Kidney (tissue), 14 donors: ENCODE measurements around the gene GFOD1. TPM values are rescaled to one million over a fixed set of nuclear protein-coding genes. Genes with fewer than 3 reads are reported as not detected.

ENCODE experiments used
- DNase-seq, 5 donors: peaks; one replicate each; pipeline ENCODE4 v3.0.0-alpha.2; 2013 to 2020
- FAIRE-seq: peaks from 2 replicates; lab custom pipeline; 2012; peaks lifted over from hg19 to GRCh38; lab: Jason Lieb, UNC
- H3K27ac ChIP-seq, 2 donors: one replicate each; pipeline ENCODE4 v1.7.0; 2013; ENCODE audit warnings: low read depth in 2 of 2, low read length in 2 of 2, inconsistent platforms in 1 of 2
- H3K27me3 ChIP-seq: one replicate; pipeline ENCODE4 v1.7.1; 2013; ENCODE audit warnings: low read length, inconsistent platforms; ENCODE audit not compliant: control insufficient read depth, insufficient read depth
- H3K36me3 ChIP-seq, 3 donors: one replicate each; pipeline versions ENCODE4 v1.7.0 to v1.7.1; 2013; ENCODE audit warnings: low read length in 3 of 3, control low read depth in 1 of 3, inconsistent platforms in 1 of 3; ENCODE audit not compliant: insufficient read depth in 3 of 3, control insufficient read depth in 2 of 3
- H3K4me1 ChIP-seq, 3 donors: one replicate each; pipeline versions ENCODE4 v1.7.0 to v1.7.1; 2013; ENCODE audit warnings: low read length in 3 of 3, inconsistent platforms in 1 of 3, low read depth in 1 of 3; ENCODE audit not compliant: control insufficient read depth in 2 of 3, insufficient read depth in 2 of 3
- H3K4me3 ChIP-seq, 3 donors: one replicate each; pipeline versions ENCODE4 v1.7.0 to v1.8.1; 2013; ENCODE audit warnings: low read length in 3 of 3, control low read depth in 1 of 3, inconsistent platforms in 1 of 3
- H3K9ac ChIP-seq, 3 donors: one replicate each; pipeline versions ENCODE4 v1.7.0 to v1.7.1; 2013; ENCODE audit warnings: low read length in 3 of 3, control low read depth in 1 of 3, inconsistent platforms in 1 of 3
- H3K9me3 ChIP-seq, 3 donors: one replicate each; pipeline versions ENCODE4 v1.7.0 to v1.7.1; 2013; ENCODE audit warnings: low read length in 3 of 3, control low read depth in 1 of 3, inconsistent platforms in 1 of 3; ENCODE audit not compliant: control insufficient read depth in 2 of 3, insufficient read depth in 1 of 3
- CTCF ChIP-seq: IDR thresholded peaks from 3 replicates; pipeline ENCODE4 v1.5.1; 2012; ENCODE audit warnings: mild to moderate bottlenecking, moderate library complexity, borderline replicate concordance; ENCODE audit not compliant: insufficient read depth; ENCODE audit errors: extremely low read depth
- intact Hi-C: fragments of 100-400 bp; cut with DNase I; formaldehyde crosslinking; loops from one replicate; pipeline ENCODE4 v1.11.1; 2022
- polyA plus RNA-seq: library from polyadenylated mRNA; stranded (reverse); fragments of 350-450 nt; fragmentation: Illumina TruSeq; extraction: RNeasy Lipid Tissue Mini Kit (QIAGEN cat#74804); gene quantifications from one replicate; pipeline ENCODE4 v1.2.3, GENCODE V29; 2014; ENCODE audit warnings: low read depth, low replicate concordance; ENCODE audit not compliant: insufficient read depth
- total RNA-seq: library from RNA; stranded (reverse); fragmentation: NEBNext Ultra II Directional; extraction: Animal tissue kit (Norgen Biotek cat#: 25700); gene quantifications from one replicate; pipeline ENCODE4 v1.2.1, GENCODE V29; 2021
- donor health status: control.
- donor health status: control.
- donor health status: control.
- donor health status: control.
- donor health status: control.
- donor health status: DM: yes; HTN: yes; CAD: no.
- donor health status: Normal renal cell carcinoma (clear cell type).

The GFOD1 gene
- total and polyA plus RNA-seq, 2 donors from 2014 or later: 2.1 to 14.6 TPM

- intact Hi-C loops: no loop called here
- Histone ChIP-seq H3K4me1 (peaks cover 0 to 7% (median 0%) of the 10 kb centered on the region in 3 donors), H3K36me3 (no peaks in the 10 kb centered on the region), H3K9ac (no peak overlapping the region), H3K27me3 (no peaks in the 10 kb centered on the region), H3K4me3 (no peak overlapping the region), H3K9me3 (no peaks in the 10 kb centered on the region), H3K27ac (no peak overlapping the region)
- DNase-seq (no peak), FAIRE-seq (no peak)
- TF ChIP-seq CTCF: no peak
Measured at GRCh38 chr6:13409991-13410390, 77.4 kb downstream of the GFOD1 start.

GRCh38 chr6:13407709-13408695 lies 79.4 kb downstream of the GFOD1 start:
- H3K9ac ChIP-seq: no peak overlapping the region
- H3K27ac ChIP-seq: no peak overlapping the region
- DNase-seq (no peak), FAIRE-seq (no peak)
- intact Hi-C loops: no loop called here
- TF ChIP-seq CTCF: no peak
- no peaks in the 10 kb centered on the region for H3K9me3 ChIP-seq
- no peak overlapping the region for H3K4me3 ChIP-seq
- H3K36me3 ChIP-seq: no peaks in the 10 kb centered on the region
- H3K4me1 ChIP-seq: peaks cover 0 to 10% (median 3%) of the 10 kb centered on the region in 3 donors
- no peaks in the 10 kb centered on the region for H3K27me3 ChIP-seq

- DNase-seq: no peak
- no peaks in the 10 kb centered on the region for H3K36me3 ChIP-seq
- FAIRE-seq: no peak
- intact Hi-C loops: no loop called here
- no peak overlapping the region for H3K4me3 ChIP-seq
- peaks cover 0 to 10% (median 3%) of the 10 kb centered on the region in 3 donors for H3K4me1 ChIP-seq
- TF ChIP-seq CTCF: no peak
- no peak overlapping the region for H3K27ac ChIP-seq
- no peaks in the 10 kb centered on the region for H3K27me3 ChIP-seq
- no peaks in the 10 kb centered on the region for H3K9me3 ChIP-seq
- no peak overlapping the region for H3K9ac ChIP-seq
Measured at GRCh38 chr6:13407368-13407708, 80.1 kb downstream of the GFOD1 start.
